HFFc6 (cell line): ENCODE results near the gene KDM4E. TPM values are rescaled to one million over a fixed set of nuclear protein-coding genes. Genes with fewer than 3 reads are reported as not detected.

Experiments
- DNase-seq: peaks from one replicate; pipeline ENCODE4 v3.0.0-alpha.2; 2018
- H3K27ac Mint-ChIP-seq: 2 replicates; pipeline ENCODE4 v1.8.0; 2020; ENCODE audit warnings: mild to moderate bottlenecking, mixed read lengths
- H3K27me3 Mint-ChIP-seq: 2 replicates; pipeline ENCODE4 v1.8.0; 2021; ENCODE audit warnings: mild to moderate bottlenecking, moderate library complexity, mixed read lengths; ENCODE audit not compliant: insufficient read depth
- H3K36me3 Mint-ChIP-seq: 2 replicates; pipeline ENCODE4 v1.8.0; 2021; ENCODE audit warnings: low read depth, mixed read lengths
- H3K4me1 Mint-ChIP-seq: 2 replicates; pipeline ENCODE4 v1.8.0; 2020; ENCODE audit warnings: low read depth, mixed read lengths
- H3K4me3 Mint-ChIP-seq: 2 replicates; pipeline ENCODE4 v1.8.0; 2020; ENCODE audit warnings: mild to moderate bottlenecking, moderate library complexity, mixed read lengths
- H3K9me3 Mint-ChIP-seq: 2 replicates; pipeline ENCODE4 v1.8.0; 2020; ENCODE audit warnings: mild to moderate bottlenecking, mixed read lengths
- CTCF ChIP-seq: fragments of 200-600 bp; sonication (generic); IDR thresholded peaks from 2 replicates; pipeline ENCODE4 v1.5.0; 2021; ENCODE audit warnings: antibody characterized with exemption, mild to moderate bottlenecking
- long read RNA-seq: library from polyadenylated mRNA; unstranded; transcript quantifications from one replicate; pipeline ENCODE4 v2.0.0, GENCODE V29; 2019
- total RNA-seq, 6 experiments: library from RNA; stranded (reverse); fragmentation: NEBNext Ultra II Directional; extraction: Animal tissue kit (Norgen Biotek cat#: 25700); gene quantifications; 2 replicates in 1 of 6; 3 replicates in 5 of 6; pipeline ENCODE4 v1.2.3, GENCODE V29; 2021

KDM4E gene
- total RNA-seq = not detected
- long read RNA-seq = 0 reads

- no peak within 1 kb of the TSS for H3K27ac Mint-ChIP-seq
- no peaks in the 10 kb centered on the region for H3K9me3 Mint-ChIP-seq
- H3K36me3 Mint-ChIP-seq = no peaks in the 10 kb centered on the region
- H3K4me1 Mint-ChIP-seq = no peaks in the 10 kb centered on the region
- DNase-seq = no peak
- peaks cover 4% of the 10 kb centered on the region; the same call in 1 of the 2 replicates for H3K27me3 Mint-ChIP-seq
- no peak within 1 kb of the TSS for H3K4me3 Mint-ChIP-seq
- no peak for TF ChIP-seq CTCF
These were observed at the start of gene KDM4E for GRCh38 chr11:95024958-95025357. KDM4E (plus strand) TSS chr11:95025258; CDS start chr11:95025558, 300 bp downstream.

- Mint-ChIP-seq H3K27ac (no peak overlapping the region), H3K4me1 (peaks cover 29% of the 10 kb centered on the region), H3K9me3 (no peaks in the 10 kb centered on the region), H3K4me3 (no peak overlapping the region), H3K36me3 (peaks cover 13% of the 10 kb centered on the region; the same call in 1 of the 2 replicates), H3K27me3 (peaks cover 1% of the 10 kb centered on the region; the same call in 1 of the 2 replicates)
- DNase-seq = no peak
- TF ChIP-seq CTCF = no peak
These were observed 49.5 kb upstream of the KDM4E start for GRCh38 chr11:94975599-94975998.

GRCh38 chr11:94987378-94987777 lies 37.7 kb upstream of the KDM4E start:
- H3K4me1 Mint-ChIP-seq = no peaks in the 10 kb centered on the region
- DNase-seq = no peak
- TF ChIP-seq CTCF = no peak
- H3K36me3 Mint-ChIP-seq = no peaks in the 10 kb centered on the region
- peaks cover 10% of the 10 kb centered on the region for H3K27me3 Mint-ChIP-seq
- H3K27ac Mint-ChIP-seq = no peak overlapping the region
- no peak overlapping the region for H3K4me3 Mint-ChIP-seq
- no peaks in the 10 kb centered on the region for H3K9me3 Mint-ChIP-seq

GRCh38 chr11:94988748-94989147 lies 36.3 kb upstream of the KDM4E start:
- no peak for TF ChIP-seq CTCF
- Mint-ChIP-seq H3K4me3 (no peak overlapping the region), H3K4me1 (no peaks in the 10 kb centered on the region), H3K36me3 (no peaks in the 10 kb centered on the region), H3K27ac (no peak overlapping the region), H3K9me3 (no peaks in the 10 kb centered on the region), H3K27me3 (peaks cover 10% of the 10 kb centered on the region)
- no peak for DNase-seq

- H3K27ac Mint-ChIP-seq = no peak overlapping the region
- no peak for TF ChIP-seq CTCF
- no peak overlapping the region for H3K4me3 Mint-ChIP-seq
- H3K36me3 Mint-ChIP-seq = no peaks in the 10 kb centered on the region
- H3K27me3 Mint-ChIP-seq = peaks cover 7% of the 10 kb centered on the region
- H3K9me3 Mint-ChIP-seq = no peaks in the 10 kb centered on the region
- H3K4me1 Mint-ChIP-seq = no peaks in the 10 kb centered on the region
- DNase-seq = no peak
These were observed 31.6 kb upstream of the KDM4E start for GRCh38 chr11:94993400-94993943.
